H9 (cell line): ENCODE data around the gene ITPKA. TPM values are rescaled to one million over a fixed set of nuclear protein-coding genes. Genes with fewer than 3 reads are reported as not detected.

Source experiments
- DNase-seq: peaks from one replicate; pipeline ENCODE4 v3.0.0-alpha.2; 2017
- H2AFZ ChIP-seq: one replicate; pipeline ENCODE4 v1.6.1; 2013; ENCODE audit warnings: mild to moderate bottlenecking, low read length, control low read depth, moderate library complexity
- H2AK5ac ChIP-seq: 2 replicates; pipeline ENCODE4 v1.6.1; 2013; ENCODE audit warnings: low read length, control low read depth, mixed read lengths; ENCODE audit not compliant: insufficient read length
- H2BK120ac ChIP-seq: one replicate; pipeline ENCODE4 v1.6.1; 2013; ENCODE audit warnings: low read depth, mild to moderate bottlenecking, low read length, control low read depth, inconsistent platforms; ENCODE audit not compliant: poor library complexity, severe bottlenecking
- H2BK12ac ChIP-seq: 2 replicates; pipeline ENCODE4 v1.6.1; 2013; ENCODE audit warnings: low read length, control low read depth, mixed read lengths, low read depth; ENCODE audit not compliant: insufficient read length
- H2BK15ac ChIP-seq: 2 replicates; pipeline ENCODE4 v1.6.1; 2013; ENCODE audit warnings: low read depth, low read length, control low read depth
- H2BK20ac ChIP-seq: one replicate; pipeline ENCODE4 v1.6.1; 2013; ENCODE audit warnings: low read depth, mild to moderate bottlenecking, low read length, control low read depth, inconsistent platforms; ENCODE audit not compliant: poor library complexity, severe bottlenecking
- H2BK5ac ChIP-seq: 2 replicates; pipeline ENCODE4 v1.6.1; 2013; ENCODE audit warnings: low read length, control low read depth, mixed read lengths; ENCODE audit not compliant: insufficient read length
- H3K14ac ChIP-seq: 2 replicates; pipeline ENCODE4 v1.6.1; 2013; ENCODE audit warnings: low read length, control low read depth; ENCODE audit not compliant: insufficient read depth
- H3K18ac ChIP-seq: 2 replicates; pipeline ENCODE4 v1.6.1; 2013; ENCODE audit warnings: low read depth, mild to moderate bottlenecking, mixed read lengths, low read length, control low read depth; ENCODE audit not compliant: insufficient read length
- H3K23ac ChIP-seq: 2 replicates; pipeline ENCODE4 v1.6.1; 2013; ENCODE audit warnings: low read length, control low read depth, mixed read lengths, low read depth; ENCODE audit not compliant: insufficient read length
- H3K23me2 ChIP-seq: 2 replicates; pipeline ENCODE4 v1.6.1; 2013; ENCODE audit warnings: low read depth, mild to moderate bottlenecking, mixed read lengths, low read length, control low read depth; ENCODE audit not compliant: insufficient read length, poor library complexity, severe bottlenecking
- H3K27ac ChIP-seq: 2 replicates; pipeline ENCODE4 v1.5.1; 2013; ENCODE audit warnings: low read length, control low read depth, mixed read lengths, low read depth; ENCODE audit not compliant: insufficient read length
- H3K27me3 ChIP-seq: 2 replicates; pipeline ENCODE4 v1.6.1; 2013; ENCODE audit warnings: low read length, control low read depth, inconsistent platforms; ENCODE audit not compliant: insufficient read depth
- H3K4ac ChIP-seq: 2 replicates; pipeline ENCODE4 v1.6.1; 2013; ENCODE audit warnings: low read depth, mild to moderate bottlenecking, control low read depth, inconsistent platforms, low read length, moderate library complexity
- H3K4me1 ChIP-seq: 2 replicates; pipeline ENCODE4 v1.6.1; 2013; ENCODE audit warnings: low read length, control low read depth, inconsistent platforms; ENCODE audit not compliant: insufficient read depth
- H3K4me2 ChIP-seq: 2 replicates; pipeline ENCODE4 v1.6.1; 2013; ENCODE audit warnings: low read length, control low read depth, mixed read lengths; ENCODE audit not compliant: insufficient read length, insufficient read depth
- H3K56ac ChIP-seq: 2 replicates; pipeline ENCODE4 v1.6.1; 2013; ENCODE audit warnings: low read depth, mild to moderate bottlenecking, mixed read lengths, low read length, control low read depth; ENCODE audit not compliant: insufficient read length
- H3K79me1 ChIP-seq: 2 replicates; pipeline ENCODE4 v1.6.1; 2013; ENCODE audit warnings: low read depth, mild to moderate bottlenecking, moderate library complexity, low read length, control low read depth, inconsistent platforms; ENCODE audit not compliant: insufficient read depth, poor library complexity, severe bottlenecking
- H3K79me2 ChIP-seq: 2 replicates; pipeline ENCODE4 v1.6.1; 2013; ENCODE audit warnings: low read length, control low read depth, inconsistent platforms; ENCODE audit not compliant: insufficient read depth
- H3K9ac ChIP-seq: 2 replicates; pipeline ENCODE4 v1.6.1; 2013; ENCODE audit warnings: low read length, control low read depth, mixed read lengths; ENCODE audit not compliant: insufficient read length; ENCODE audit errors: extremely low read depth
- H3K9me3 ChIP-seq: one replicate; pipeline ENCODE4 v1.6.1; 2013; ENCODE audit warnings: low read depth, low read length, inconsistent platforms; ENCODE audit not compliant: control insufficient read depth
- H3T11ph ChIP-seq: one replicate; pipeline ENCODE4 v1.6.1; 2013; ENCODE audit warnings: mild to moderate bottlenecking, low read length, control low read depth, inconsistent platforms
- H4K20me1 ChIP-seq: one replicate; pipeline ENCODE4 v1.6.1; 2013; ENCODE audit not compliant: control insufficient read depth, insufficient read length, insufficient read depth
- H4K5ac ChIP-seq: 2 replicates; pipeline ENCODE4 v1.6.1; 2013; ENCODE audit warnings: low read depth, mild to moderate bottlenecking, mixed read lengths, low read length, control low read depth; ENCODE audit not compliant: insufficient read length
- H4K8ac ChIP-seq: replicated peaks from 2 replicates; pipeline ENCODE4 v1.6.1; 2013; ENCODE audit warnings: low read length, control low read depth, mixed read lengths, low read depth; ENCODE audit not compliant: insufficient read length
- H4K91ac ChIP-seq: 2 replicates; pipeline ENCODE4 v1.6.1; 2013; ENCODE audit warnings: low read depth, mild to moderate bottlenecking, moderate library complexity, mixed read lengths, low read length, control low read depth; ENCODE audit not compliant: insufficient read length
- H3K27ac Mint-ChIP-seq, 3 experiments: 2 replicates in 2 of 3; 3 replicates in 1 of 3; pipeline ENCODE4 v1.8.0; 2020 to 2021; ENCODE audit warnings: mixed read lengths in 3 of 3, mild to moderate bottlenecking in 1 of 3, moderate library complexity in 1 of 3
- H3K27me3 Mint-ChIP-seq: 2 replicates; pipeline ENCODE4 v1.8.0; 2021; ENCODE audit warnings: low read depth, mild to moderate bottlenecking, moderate library complexity, mixed read lengths
- H3K36me3 Mint-ChIP-seq, 3 experiments: 2 replicates in 2 of 3; 3 replicates in 1 of 3; pipeline ENCODE4 v1.8.0; 2020 to 2021; ENCODE audit warnings: low read depth in 3 of 3, mixed read lengths in 3 of 3; ENCODE audit not compliant: insufficient read depth in 1 of 3
- H3K4me1 Mint-ChIP-seq, 2 experiments: 2 replicates each; pipeline ENCODE4 v1.8.0; 2020; ENCODE audit warnings: mixed read lengths in 2 of 2
- H3K4me3 Mint-ChIP-seq, 2 experiments: 2 replicates in 1 of 2; 3 replicates in 1 of 2; pipeline ENCODE4 v1.8.0; 2020 to 2021; ENCODE audit warnings: mild to moderate bottlenecking in 2 of 2, mixed read lengths in 2 of 2, moderate library complexity in 1 of 2
- H3K9me3 Mint-ChIP-seq, 2 experiments: 2 replicates in 1 of 2; 3 replicates in 1 of 2; pipeline ENCODE4 v1.8.0; 2020; ENCODE audit warnings: mild to moderate bottlenecking in 2 of 2, mixed read lengths in 2 of 2, moderate library complexity in 1 of 2
- WGBS: extraction: QIAGEN DNeasy Blood & Tissue Kit; methylation state at CpG from one replicate; pipeline ENCODE4 v1.1.7; 2013; ENCODE audit warnings: missing lambda C conversion rate, low lambda C conversion rate, mixed read lengths; ENCODE audit not compliant: insufficient read length; ENCODE audit errors: extremely low coverage; 5-methylcytosine and 5-hydroxymethylcytosine counted together
- total RNA-seq: library from RNA; stranded (reverse); gene quantifications from 2 replicates; pipeline ENCODE4 v1.2.1, GENCODE V29; 2021
- TF ChIP-seq, protein P1 (sequence below): fragments of 200-600 bp; sonication (generic); conservative IDR thresholded peaks from 3 replicates; pipeline ENCODE4 v1.8.0; 2021; ENCODE audit warnings: antibody characterized with exemption, mild to moderate bottlenecking

ITPKA gene
- total RNA-seq, 1 experiment from 2014 or later = 0.77 TPM

DNA sequence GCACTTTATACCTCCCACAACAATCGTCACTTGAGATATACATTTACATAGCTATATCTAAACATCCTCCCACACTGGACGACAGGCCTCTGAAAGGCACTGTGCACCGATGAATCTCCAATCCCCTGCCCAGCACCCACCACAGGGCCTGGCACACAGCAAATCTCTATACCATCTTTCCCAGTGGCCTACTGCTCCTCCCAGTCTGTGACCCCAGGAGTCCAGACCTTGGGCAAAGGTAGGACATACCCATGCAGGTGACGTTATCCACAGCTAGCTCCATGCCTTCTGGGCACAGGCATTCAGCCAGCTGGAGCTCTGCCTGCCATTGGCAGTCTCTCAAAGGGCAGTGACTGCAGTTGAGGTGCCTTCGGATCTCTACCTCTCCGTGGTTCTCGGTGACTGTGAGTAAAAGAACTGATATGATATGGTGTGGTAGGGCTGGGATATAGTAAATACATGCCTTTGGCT, 14.2 kb downstream of the ITPKA start:
- H2AK5ac ChIP-seq = no peak overlapping the region
- no peaks in the 10 kb centered on the region for H3K79me1 ChIP-seq
- Mint-ChIP-seq H3K27me3 (peaks cover 98% of the 10 kb centered on the region), H3K4me1 (peaks cover 12 to 21% of the 10 kb centered on the region in 2 experiments), H3K36me3 (no peaks in the 10 kb centered on the region; a peak in 1 of 7 replicates), H3K4me3 (no peak overlapping the region), H3K27ac (no peak overlapping the region), H3K9me3 (no peaks in the 10 kb centered on the region; a peak in 2 of 5 replicates)
- H3K4me2 ChIP-seq = no peak overlapping the region
- no peak overlapping the region for H3T11ph ChIP-seq
- H3K18ac ChIP-seq = no peak overlapping the region
- H3K23ac ChIP-seq = no peak overlapping the region
- H2AFZ ChIP-seq = no peak overlapping the region
- H3K56ac ChIP-seq = no peak overlapping the region
- no peak for DNase-seq
- H3K9me3 ChIP-seq = no peaks in the 10 kb centered on the region
- H3K27ac ChIP-seq = no peak overlapping the region
- no peaks in the 10 kb centered on the region for H3K4me1 ChIP-seq
- peaks cover 52% of the 10 kb centered on the region for H3K27me3 ChIP-seq
- WGBS = no CpG with 5 or more reads among the region's 7 CpGs
- H3K23me2 ChIP-seq = peaks cover under 1% of the 10 kb centered on the region
- H4K20me1 ChIP-seq = no peaks in the 10 kb centered on the region
- H2BK120ac ChIP-seq = no peak overlapping the region
- H2BK20ac ChIP-seq = no peak overlapping the region
- no peak overlapping the region for H4K91ac ChIP-seq
- H3K9ac ChIP-seq = no peak overlapping the region
- TF ChIP-seq, protein P1, sequence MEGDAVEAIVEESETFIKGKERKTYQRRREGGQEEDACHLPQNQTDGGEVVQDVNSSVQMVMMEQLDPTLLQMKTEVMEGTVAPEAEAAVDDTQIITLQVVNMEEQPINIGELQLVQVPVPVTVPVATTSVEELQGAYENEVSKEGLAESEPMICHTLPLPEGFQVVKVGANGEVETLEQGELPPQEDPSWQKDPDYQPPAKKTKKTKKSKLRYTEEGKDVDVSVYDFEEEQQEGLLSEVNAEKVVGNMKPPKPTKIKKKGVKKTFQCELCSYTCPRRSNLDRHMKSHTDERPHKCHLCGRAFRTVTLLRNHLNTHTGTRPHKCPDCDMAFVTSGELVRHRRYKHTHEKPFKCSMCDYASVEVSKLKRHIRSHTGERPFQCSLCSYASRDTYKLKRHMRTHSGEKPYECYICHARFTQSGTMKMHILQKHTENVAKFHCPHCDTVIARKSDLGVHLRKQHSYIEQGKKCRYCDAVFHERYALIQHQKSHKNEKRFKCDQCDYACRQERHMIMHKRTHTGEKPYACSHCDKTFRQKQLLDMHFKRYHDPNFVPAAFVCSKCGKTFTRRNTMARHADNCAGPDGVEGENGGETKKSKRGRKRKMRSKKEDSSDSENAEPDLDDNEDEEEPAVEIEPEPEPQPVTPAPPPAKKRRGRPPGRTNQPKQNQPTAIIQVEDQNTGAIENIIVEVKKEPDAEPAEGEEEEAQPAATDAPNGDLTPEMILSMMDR = no peak
- no peak overlapping the region; the same call in 1 of the 2 replicates for H3K14ac ChIP-seq
- H3K4ac ChIP-seq = no peak overlapping the region
- no peak overlapping the region for H4K8ac ChIP-seq
- no peak overlapping the region for H2BK12ac ChIP-seq
- no peak overlapping the region for H2BK15ac ChIP-seq
- no peaks in the 10 kb centered on the region for H3K79me2 ChIP-seq
- no peak overlapping the region for H4K5ac ChIP-seq
- H2BK5ac ChIP-seq = no peak overlapping the region
